ENCODE data around the gene FMN2.

Gene FMN2

DNA sequence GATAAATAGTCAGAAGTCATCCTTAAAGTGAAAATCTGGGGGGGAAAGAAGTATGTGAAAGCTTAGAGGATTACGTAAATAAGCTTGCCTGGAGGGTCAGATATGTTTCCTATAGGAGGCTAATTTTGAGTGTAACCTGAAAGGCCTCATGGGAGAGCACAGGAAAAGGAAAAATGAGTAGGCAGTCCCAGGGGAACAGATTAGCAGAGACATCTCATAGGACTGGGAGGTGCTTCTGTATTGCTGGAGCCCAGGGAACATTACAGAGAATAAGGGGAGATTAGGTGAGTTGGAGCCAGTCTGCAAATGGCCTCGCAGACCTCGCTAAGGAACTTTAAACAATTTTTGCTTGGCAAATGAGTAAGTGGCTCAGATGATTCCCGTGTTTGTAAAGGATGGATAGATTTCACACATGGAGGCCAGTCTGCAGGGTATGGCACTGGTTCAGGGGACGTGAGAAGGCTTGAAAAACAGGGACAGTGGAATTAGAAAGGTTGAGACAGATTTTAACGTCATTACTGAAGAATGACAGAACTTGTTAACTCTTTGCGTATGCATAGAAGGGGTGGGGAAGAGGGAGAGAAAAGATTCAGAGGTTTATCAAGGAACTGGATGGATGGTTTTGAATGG is 371.2 kb downstream of the FMN2 start:
- DNase-seq (ENCODE audit: low read depth), result no peak
- no peak overlapping the region for H3K4me3 ChIP-seq (ENCODE audit: low read depth, low read length)
- TF ChIP-seq, protein P1, sequence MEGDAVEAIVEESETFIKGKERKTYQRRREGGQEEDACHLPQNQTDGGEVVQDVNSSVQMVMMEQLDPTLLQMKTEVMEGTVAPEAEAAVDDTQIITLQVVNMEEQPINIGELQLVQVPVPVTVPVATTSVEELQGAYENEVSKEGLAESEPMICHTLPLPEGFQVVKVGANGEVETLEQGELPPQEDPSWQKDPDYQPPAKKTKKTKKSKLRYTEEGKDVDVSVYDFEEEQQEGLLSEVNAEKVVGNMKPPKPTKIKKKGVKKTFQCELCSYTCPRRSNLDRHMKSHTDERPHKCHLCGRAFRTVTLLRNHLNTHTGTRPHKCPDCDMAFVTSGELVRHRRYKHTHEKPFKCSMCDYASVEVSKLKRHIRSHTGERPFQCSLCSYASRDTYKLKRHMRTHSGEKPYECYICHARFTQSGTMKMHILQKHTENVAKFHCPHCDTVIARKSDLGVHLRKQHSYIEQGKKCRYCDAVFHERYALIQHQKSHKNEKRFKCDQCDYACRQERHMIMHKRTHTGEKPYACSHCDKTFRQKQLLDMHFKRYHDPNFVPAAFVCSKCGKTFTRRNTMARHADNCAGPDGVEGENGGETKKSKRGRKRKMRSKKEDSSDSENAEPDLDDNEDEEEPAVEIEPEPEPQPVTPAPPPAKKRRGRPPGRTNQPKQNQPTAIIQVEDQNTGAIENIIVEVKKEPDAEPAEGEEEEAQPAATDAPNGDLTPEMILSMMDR (IDR thresholded peaks at IDR 0.05; ENCODE audit: control insufficient read depth, extremely low read depth, insufficient read depth), result no peak

DNA sequence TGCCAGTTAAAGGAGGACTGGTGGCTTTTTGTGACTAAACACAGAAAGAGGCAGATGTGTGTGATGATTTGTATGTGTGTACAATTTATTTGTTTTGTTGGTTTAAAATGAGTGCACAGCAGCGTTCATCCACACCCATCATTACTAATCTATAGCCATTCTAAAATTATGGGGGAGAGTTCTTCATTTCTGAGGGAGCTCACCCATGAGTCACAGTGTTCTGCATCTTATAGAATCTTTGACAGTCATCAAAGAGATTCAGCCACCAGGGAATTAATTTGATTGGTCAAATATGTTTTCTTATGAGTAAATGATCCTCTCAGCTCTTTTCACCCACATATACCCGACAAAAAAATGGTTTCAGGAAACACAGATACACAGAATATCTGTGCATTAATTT is 372.4 kb downstream of the FMN2 start:
- no peak for DNase-seq (ENCODE audit: low read depth)
- TF ChIP-seq, protein P1 (IDR thresholded peaks at IDR 0.05; ENCODE audit: control insufficient read depth, extremely low read depth, insufficient read depth), result no peak
- no peak overlapping the region for H3K4me3 ChIP-seq (ENCODE audit: low read depth, low read length)

DNA sequence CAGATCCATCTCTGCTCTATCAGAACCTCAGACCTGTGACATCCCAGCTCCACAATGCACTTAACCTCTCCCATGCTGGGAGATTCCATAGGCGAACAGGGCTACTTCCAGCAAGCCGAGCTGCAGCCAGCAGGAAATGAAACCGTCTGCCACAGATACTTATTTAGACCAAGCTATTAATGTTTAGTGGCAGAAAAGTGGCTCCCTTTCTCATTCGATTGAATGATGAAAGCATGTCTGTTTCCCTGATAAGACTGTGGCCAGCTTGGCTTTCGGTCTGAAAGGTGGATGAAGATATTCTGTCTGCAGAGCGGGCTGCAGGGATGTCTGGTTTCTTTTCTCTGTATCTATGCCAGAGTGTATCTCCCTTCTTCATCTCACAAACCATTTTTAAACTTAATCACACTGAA is 373.9 kb downstream of the FMN2 start:
- DNase-seq (ENCODE audit: low read depth), result no peak
- TF ChIP-seq, protein P1 (IDR thresholded peaks at IDR 0.05; ENCODE audit: control insufficient read depth, extremely low read depth, insufficient read depth), result no peak
- no peak overlapping the region for H3K4me3 ChIP-seq (ENCODE audit: low read depth, low read length)

DNA sequence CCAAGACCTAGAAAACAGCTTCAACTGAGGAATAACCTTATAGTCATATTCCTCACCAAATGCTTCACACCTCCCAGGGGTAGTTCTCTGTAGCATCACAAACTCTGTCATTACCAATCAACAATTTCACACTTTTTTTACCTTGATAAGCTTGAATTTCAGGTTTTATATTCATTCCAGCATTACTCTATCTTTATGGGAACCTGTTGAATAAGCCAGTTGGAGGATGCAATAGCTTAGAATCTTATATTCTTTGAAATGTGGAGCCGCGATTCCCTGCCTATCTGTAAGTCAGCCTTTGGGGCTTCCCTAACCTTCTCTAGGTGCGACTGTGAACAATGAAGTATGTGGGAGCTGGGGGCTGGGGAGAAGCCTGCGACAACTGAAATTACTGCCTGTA is 374.8 kb downstream of the FMN2 start:
- DNase-seq (ENCODE audit: low read depth), result no peak
- TF ChIP-seq, protein P1 (IDR thresholded peaks at IDR 0.05; ENCODE audit: control insufficient read depth, extremely low read depth, insufficient read depth), result no peak

DNA sequence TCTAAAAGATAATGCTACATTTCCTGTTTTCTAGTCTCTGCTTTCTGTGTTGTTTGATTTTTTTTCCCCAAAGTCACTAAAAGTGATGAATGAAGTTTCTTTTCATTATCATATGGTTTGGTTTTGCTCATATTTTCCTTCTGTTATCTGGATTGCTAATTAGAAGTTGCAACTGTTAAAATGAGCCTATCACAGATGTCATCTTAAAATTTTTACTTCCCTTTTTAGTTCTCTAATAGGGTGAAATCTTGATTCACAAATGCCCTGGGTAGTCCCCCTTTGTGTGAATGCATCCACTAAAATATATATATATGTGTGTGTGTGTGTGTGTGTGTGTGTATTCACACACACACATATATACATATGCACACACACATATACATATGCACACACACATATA is 376.2 kb downstream of the FMN2 start:
- TF ChIP-seq, protein P1 (IDR thresholded peaks at IDR 0.05; ENCODE audit: control insufficient read depth, extremely low read depth, insufficient read depth), result no peak
- DNase-seq (ENCODE audit: low read depth), result no peak
- no peak overlapping the region for H3K4me3 ChIP-seq (ENCODE audit: low read depth, low read length)

More for the DNA sequence above, 374.8 kb downstream of the FMN2 start:
- no peak overlapping the region for H3K4me3 ChIP-seq (ENCODE audit: low read depth, low read length)

DNA sequence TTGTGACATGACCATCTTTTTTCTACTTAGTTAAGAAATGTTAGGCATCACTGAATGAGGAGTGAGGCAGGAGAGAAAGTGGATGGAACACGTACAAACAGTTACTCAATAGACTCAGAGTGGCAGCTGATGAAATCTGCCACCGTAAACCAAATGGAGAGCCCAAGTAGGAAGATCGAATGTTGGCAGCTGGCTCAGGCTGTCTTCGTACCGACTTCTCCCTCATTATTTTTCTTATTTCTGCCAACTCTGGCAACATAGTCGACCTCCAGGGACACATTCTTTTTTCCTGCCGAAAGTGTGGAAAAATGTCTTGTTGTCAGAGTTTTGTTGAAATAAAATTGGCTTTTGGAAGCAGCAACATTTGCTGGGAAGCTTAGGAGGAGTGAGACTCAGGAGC is 377.0 kb downstream of the FMN2 start:
- no peak overlapping the region for H3K4me3 ChIP-seq (ENCODE audit: low read depth, low read length)
- no peak for DNase-seq (ENCODE audit: low read depth)
- TF ChIP-seq, protein P1 (IDR thresholded peaks at IDR 0.05; ENCODE audit: control insufficient read depth, extremely low read depth, insufficient read depth), result no peak

DNA sequence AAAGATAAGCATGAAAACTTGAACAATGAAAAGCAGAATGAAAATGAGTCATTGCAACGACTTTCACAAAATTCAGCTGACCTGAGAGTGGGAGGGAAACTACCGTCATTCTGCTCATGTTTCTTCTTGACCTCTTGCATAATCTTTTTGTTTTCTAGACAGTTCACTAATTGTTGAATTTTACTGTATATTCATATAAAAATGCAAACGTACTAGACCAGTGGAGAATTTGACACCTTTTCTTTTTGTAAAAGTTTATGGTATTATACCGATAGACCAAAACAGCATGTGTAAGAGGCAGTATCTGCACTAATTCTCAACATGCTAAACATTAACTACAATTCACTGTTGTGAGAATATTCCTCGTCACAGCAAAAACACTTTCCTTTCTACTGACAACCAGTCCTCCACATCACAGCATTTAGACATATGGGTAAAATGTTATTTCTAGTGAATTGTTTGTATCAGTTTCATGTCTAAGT is 382.5 kb downstream of the FMN2 start:
- DNase-seq (ENCODE audit: low read depth), result no peak
- TF ChIP-seq, protein P1 (IDR thresholded peaks at IDR 0.05; ENCODE audit: control insufficient read depth, extremely low read depth, insufficient read depth), result no peak
- no peak overlapping the region for H3K4me3 ChIP-seq (ENCODE audit: low read depth, low read length)

All from LNCaP clone FGC (cell line).